Mucosa of descending colon (tissue), 3 donors: ENCODE results near the gene PRKG1. TPM values are rescaled to one million over a fixed set of nuclear protein-coding genes. Genes with fewer than 3 reads are reported as not detected.

Experiments used
- ATAC-seq: fragments of 200-7000 bp; cut with Tn5 transposase; one replicate; pipeline ENCODE4 v1.9.1; 2020; ENCODE audit warnings: mild to moderate bottlenecking, moderate library complexity
- DNase-seq, 3 donors: peaks; one replicate each; pipeline ENCODE4 v3.0.0-alpha.2; 2020
- H3K36me3 ChIP-seq: fragments of 200-600 bp; one replicate; pipeline ENCODE4 v1.8.0; 2021; ENCODE audit warnings: low read depth, mild to moderate bottlenecking
- H3K4me1 ChIP-seq: fragments of 200-600 bp; one replicate; pipeline ENCODE4 v1.8.0; 2021; ENCODE audit warnings: low read depth, mild to moderate bottlenecking
- H3K4me3 ChIP-seq: fragments of 200-600 bp; one replicate; pipeline ENCODE4 v1.8.0; 2021; ENCODE audit warnings: mild to moderate bottlenecking
- H3K9me3 ChIP-seq: fragments of 200-600 bp; one replicate; pipeline ENCODE4 v1.8.0; 2021; ENCODE audit warnings: mild to moderate bottlenecking
- CTCF ChIP-seq: fragments of 200-600 bp; IDR thresholded peaks from one replicate; pipeline ENCODE4 v1.8.0; 2022; ENCODE audit warnings: antibody characterized with exemption, mild to moderate bottlenecking
- intact Hi-C, 2 donors: fragments of 100-400 bp; cut with DNase I in 1 of 2; cut with micrococcal nuclease in 1 of 2; formaldehyde crosslinking; loops; one replicate each; pipeline versions ENCODE4 v1.11.0 to v1.11.1; 2022; cut with DNase I, micrococcal nuclease
- total RNA-seq, 3 donors: library from RNA; stranded (reverse); fragmentation: NEBNext Ultra II Directional in 2 of 3; extraction: Animal tissue kit (Norgen Biotek cat#: 25700) in 2 of 3; gene quantifications; one replicate each; pipeline versions ENCODE4 v1.2.1 to v1.2.4, GENCODE V29; 2021 to 2023
- donor health status: DM: no; HTN: no; CAD: no; lungs with moderate emphysema.
- donor health status: DM: no; HTN: no; CAD: no.
- donor health status: DM: no; HTN: yes; CAD: no.

PRKG1 gene
- total RNA-seq, 3 donors from 2014 or later = 17.1 to 55.6 (median 21.1) TPM

GRCh38 chr10:51928162-51928561 lies 853.9 kb downstream of the PRKG1 start:
- no peak for TF ChIP-seq CTCF
- Histone ChIP-seq H3K36me3 (no peaks in the 10 kb centered on the region), H3K9me3 (no peaks in the 10 kb centered on the region), H3K4me1 (no peaks in the 10 kb centered on the region), H3K4me3 (no peak overlapping the region)
- DNase-seq (no peak), ATAC-seq (no peak)
- intact Hi-C loops = no loop called here

DNA sequence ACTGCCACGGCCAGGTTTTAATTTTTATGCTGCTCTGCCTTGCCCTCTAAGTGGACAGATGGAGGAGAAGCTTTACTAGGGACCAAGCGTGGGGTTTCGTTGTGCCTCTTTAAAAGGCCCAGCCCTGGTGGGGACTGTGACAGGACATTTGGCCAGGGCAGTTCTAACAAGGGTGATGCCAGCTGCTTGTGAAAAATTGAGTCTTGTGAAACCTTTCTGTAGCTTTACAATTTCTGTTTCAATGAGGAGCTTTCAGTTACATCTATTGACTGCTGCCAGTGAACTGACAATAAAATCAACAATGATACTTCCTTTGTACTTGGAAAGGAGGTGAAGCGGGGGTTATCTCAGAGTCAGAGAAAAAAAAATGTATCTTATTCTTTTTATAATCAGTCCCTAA lies 858.2 kb downstream of the PRKG1 start:
- DNase-seq (no peak), ATAC-seq (no peak)
- intact Hi-C loops = no loop called here
- TF ChIP-seq CTCF = no peak
- no peaks in the 10 kb centered on the region for H3K9me3 ChIP-seq
- no peak overlapping the region for H3K4me3 ChIP-seq
- H3K4me1 ChIP-seq = no peaks in the 10 kb centered on the region
- H3K36me3 ChIP-seq = no peaks in the 10 kb centered on the region

GRCh38 chr10:51934373-51934772 lies 860.1 kb downstream of the PRKG1 start:
- no peaks in the 10 kb centered on the region for H3K36me3 ChIP-seq
- TF ChIP-seq CTCF = no peak
- no peaks in the 10 kb centered on the region for H3K4me1 ChIP-seq
- no peak for DNase-seq
- ATAC-seq = no peak
- no peak overlapping the region for H3K4me3 ChIP-seq
- no peaks in the 10 kb centered on the region for H3K9me3 ChIP-seq
- intact Hi-C loops = no loop called here

DNA sequence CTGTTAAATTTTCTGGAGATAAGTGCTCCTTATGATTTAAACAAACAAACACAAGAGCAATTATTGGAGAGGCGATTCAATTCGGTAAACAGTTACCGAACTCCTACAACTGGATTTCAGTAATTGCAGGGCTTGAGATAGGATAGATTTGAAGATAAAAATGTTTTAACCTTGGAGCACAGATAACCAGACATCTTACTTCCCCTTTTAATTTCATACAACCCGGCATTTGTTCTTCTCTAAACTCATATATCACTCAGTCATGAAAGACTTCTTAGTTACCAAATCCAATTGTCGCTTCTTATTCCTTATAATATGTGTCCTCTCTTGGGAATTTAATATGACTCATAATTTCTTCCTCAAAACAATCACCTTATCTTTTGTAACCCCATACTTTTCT lies 861.1 kb downstream of the PRKG1 start:
- Histone ChIP-seq H3K4me1 (no peaks in the 10 kb centered on the region), H3K4me3 (no peak overlapping the region), H3K36me3 (no peaks in the 10 kb centered on the region), H3K9me3 (no peaks in the 10 kb centered on the region)
- ATAC-seq (no peak), DNase-seq (no peak)
- intact Hi-C loops = no loop called here
- no peak for TF ChIP-seq CTCF

DNA sequence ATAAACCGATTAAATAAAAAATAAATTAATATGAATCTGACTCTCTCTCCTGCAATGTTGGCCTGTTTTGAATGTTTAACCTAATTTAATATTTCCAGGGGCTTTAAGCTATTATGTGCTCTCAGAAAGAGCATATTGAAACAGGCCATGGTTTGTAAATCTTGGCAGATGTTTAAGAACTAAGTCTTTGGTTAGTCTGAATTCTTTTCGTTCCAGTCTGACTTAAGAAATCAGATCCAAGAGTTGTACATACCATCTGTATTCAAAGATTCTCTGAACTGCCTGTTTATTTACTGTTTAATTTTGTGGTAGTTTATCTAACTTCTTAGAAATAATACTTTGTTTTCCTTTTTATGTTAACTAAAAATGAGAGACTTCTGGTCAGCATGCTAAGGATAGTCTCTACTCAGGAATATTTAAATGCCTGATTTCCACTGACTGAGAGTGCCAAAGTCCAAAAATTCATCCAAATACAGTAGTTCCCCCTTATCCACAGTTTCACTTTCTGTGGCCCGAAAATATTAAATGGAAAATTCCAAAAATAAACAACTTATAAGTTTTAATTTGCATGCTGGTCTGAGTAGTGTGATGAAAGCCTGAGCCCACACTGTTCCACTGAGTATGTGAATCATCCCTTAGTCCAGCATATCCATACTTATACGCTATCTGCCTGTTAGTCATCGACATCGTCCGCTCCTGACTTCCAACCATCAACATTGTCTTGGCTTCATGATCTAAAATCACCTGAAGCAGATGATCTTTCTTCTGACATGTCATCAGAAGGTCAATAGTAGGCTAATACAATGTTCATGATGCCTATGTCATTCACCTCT lies 863.2 kb downstream of the PRKG1 start:
- intact Hi-C loops = no loop called here
- no peaks in the 10 kb centered on the region for H3K36me3 ChIP-seq
- ATAC-seq = no peak
- no peak overlapping the region for H3K4me3 ChIP-seq
- no peak for TF ChIP-seq CTCF
- no peaks in the 10 kb centered on the region for H3K9me3 ChIP-seq
- no peaks in the 10 kb centered on the region for H3K4me1 ChIP-seq
- DNase-seq = no peak
